Sciatic nerve (tissue), 2 donors: ENCODE data around the gene KCTD20. TPM values are rescaled to one million over a fixed set of nuclear protein-coding genes. Genes with fewer than 3 reads are reported as not detected.

ENCODE experiments used
- ATAC-seq: fragments of 200-7000 bp; cut with Tn5 transposase; one replicate; pipeline ENCODE4 v1.9.1; 2020; ENCODE audit warnings: mild to moderate bottlenecking, moderate library complexity
- DNase-seq: peaks from one replicate; pipeline ENCODE4 v3.0.0-alpha.2; 2020; ENCODE audit warnings: low spot score
- intact Hi-C: fragments of 100-400 bp; cut with DNase I; formaldehyde crosslinking; loops from one replicate; pipeline ENCODE4 v1.14.2; 2022
- total RNA-seq: library from RNA; stranded (reverse); fragmentation: NEBNext Ultra II Directional; extraction: Animal tissue kit (Norgen Biotek cat#: 25700); gene quantifications from one replicate; pipeline ENCODE4 v1.2.1, GENCODE V29; 2021
- donor health status: DM: no; HTN: no; CAD: no.
- donor health status: DM: no; HTN: no; CAD: no.

The KCTD20 gene
- total RNA-seq, 1 donor from 2014 or later, result 56.6 TPM

DNA sequence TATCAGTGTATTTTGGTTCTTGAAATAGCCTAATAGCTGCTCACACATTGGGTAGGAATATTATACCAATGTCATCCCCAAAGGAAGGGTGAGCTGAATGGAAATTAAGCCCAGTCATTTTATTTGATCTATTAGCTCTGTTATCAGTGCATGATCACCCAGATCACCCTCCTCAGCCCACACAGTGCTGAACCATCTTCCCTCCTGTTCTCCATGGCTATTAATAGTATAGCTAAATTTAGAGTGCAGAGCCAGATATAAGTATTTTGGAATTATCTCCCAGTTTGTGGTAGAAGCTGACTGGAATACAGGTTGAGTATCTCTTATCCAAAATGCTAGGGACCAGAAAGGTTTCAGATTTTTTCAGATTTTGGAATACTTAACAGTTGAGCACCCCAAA, 45.4 kb downstream of the KCTD20 start:
- ATAC-seq (no peak), DNase-seq (no peak)
- intact Hi-C loops, result no loop called here

DNA sequence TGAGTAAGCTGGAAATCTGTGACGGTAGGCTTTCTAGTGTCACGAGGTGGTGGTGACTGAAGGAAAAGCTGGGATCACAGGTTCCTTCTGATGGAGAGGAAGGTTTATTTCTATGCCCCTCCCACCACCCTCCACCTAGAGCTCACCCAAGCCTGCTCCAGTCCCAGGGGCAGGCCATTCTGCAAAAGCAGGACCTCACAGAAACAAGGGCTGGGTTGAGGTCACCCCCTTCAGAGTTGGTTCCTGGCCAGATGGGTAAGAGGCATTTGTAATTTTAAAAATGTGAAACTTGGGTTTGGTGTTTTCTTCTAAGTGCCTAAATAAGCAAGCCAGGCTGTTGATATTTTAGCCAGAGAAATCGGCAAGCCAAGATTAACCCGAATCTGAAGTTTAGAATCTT, 46.6 kb downstream of the KCTD20 start:
- DNase-seq (no peak), ATAC-seq (peak; percentile 33)
- intact Hi-C loops, result no loop called here

DNA sequence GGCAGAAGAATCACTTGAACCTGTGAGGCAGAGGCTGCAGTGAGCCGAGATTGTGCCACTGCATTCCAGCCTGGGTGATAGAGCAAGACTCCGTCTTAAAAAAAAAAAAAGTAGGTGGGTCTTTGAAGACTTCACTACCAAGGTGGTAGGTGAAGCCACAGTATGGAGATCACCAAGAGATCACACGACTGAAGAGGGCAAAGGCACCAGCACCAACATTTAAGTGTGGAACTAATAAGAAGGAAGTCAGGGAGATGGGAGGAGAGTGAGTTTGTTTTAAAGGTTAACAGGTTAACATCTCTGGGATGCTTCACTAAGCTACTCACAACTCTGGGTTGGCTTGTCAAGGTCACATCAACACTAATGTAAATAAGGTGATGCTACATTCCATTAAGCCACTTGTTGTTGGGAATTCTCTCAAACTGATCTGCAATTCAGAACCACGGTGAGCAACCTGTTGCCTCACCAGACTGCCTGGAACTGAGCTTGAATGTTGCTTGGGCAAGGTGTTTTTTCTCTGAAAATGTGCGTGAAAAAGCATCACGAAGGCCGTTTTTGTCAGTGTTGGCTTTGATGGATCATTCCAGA, 48.7 kb downstream of the KCTD20 start:
- no peak for ATAC-seq
- DNase-seq, result no peak
- intact Hi-C loops, result no loop called here

DNA sequence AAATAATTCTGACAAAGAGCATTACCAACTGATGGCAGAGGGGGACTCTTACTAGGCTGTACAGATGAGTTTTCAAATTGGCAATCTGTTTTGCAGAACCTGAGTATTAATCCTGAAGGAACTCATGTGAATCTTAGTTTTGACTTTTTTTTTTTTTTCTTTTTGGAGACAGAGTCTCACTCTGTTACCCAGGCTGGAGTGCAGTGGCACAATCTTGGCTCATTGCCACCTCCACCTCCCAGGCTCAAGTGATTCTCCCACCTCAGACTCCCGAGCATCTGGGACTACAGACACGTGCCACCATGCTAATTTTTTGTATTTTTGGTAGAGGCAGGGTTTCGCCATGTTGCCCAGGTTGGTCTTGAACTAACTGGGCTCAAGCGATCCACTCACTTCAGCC, 49.3 kb downstream of the KCTD20 start:
- ATAC-seq (no peak), DNase-seq (no peak)
- intact Hi-C loops, result no loop called here

DNA sequence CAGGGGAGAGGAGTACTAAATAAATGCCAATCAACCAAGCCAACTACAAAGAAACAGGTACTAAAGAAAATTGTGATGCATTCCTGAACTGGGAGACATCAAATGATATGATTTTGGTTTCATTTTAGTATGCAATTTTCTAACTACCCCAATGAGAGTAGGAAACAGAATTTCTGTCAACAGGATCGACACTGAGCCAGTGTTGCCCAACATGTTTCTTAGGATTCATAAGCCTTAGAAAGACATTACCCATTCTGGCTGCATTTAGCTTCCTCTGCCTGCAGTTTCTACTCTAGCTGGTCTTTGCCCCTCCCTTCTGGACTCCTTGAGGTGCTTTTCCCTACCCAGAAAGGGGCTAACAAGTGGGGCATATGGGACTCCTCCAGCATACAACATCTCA, 49.8 kb downstream of the KCTD20 start:
- peak; percentile 51 for ATAC-seq
- intact Hi-C loops, result no loop called here

DNA sequence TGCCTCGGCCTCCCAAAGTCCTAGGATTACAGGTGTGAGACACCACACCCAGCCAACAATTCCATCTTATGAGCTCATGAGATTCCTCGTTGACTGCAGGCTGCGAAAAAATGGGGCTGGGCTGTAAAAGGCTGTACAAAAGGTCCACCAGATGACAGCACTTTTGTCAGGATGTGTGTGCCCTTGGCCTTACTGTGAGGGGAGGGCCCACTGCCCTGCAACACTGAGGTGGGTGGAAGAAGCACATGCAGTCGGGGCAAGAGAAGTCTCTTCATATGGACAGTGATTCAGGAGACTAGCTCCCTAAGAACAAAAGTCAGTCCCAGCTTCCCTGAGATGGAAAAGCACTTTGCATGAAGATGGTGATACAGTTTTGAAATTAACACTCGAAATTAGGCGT, 50.5 kb downstream of the KCTD20 start:
- ATAC-seq (no peak), DNase-seq (no peak)
- intact Hi-C loops, result no loop called here

More for the DNA sequence above, 49.8 kb downstream of the KCTD20 start:
- DNase-seq, result no peak

DNA sequence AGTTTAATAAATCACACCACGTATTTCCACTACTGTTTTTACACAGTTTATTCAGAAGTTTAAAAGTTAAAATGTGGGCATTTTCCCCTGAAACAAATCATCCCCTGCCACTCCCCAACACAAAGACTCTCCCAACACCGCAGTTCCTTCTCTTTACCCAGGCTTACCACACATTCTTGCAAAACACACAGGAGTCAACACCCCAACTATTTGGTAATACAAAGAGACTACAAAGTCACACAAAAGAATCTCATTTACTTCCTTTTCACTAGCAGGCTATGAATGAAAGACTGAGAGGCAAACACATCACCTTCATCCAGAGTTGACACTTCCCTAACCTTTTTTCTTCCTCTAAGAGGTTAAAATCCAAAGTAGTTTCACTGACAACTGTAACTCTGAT, 51.1 kb downstream of the KCTD20 start:
- ATAC-seq (no peak), DNase-seq (no peak)
- intact Hi-C loops, result no loop called here

DNA sequence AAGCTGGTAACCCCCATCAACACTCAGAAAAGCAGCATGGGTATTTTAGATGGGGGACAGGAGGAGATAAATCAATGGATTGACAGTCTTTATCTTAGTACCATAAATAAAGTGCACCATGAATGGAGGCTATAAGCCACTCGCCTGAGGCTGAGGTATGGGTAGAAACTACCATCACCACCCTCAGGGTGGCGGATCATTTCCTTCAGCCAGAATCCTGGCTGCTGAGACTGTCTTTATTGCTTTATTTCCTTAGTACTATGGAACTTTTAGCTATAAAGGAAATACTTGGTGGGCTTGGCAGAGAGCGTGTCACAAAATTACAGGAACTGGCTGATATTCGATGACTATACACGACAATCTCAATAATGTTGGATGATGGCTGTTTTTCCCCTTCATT, 52.3 kb downstream of the KCTD20 start:
- DNase-seq, result no peak
- no peak for ATAC-seq
- intact Hi-C loops, result no loop called here

DNA sequence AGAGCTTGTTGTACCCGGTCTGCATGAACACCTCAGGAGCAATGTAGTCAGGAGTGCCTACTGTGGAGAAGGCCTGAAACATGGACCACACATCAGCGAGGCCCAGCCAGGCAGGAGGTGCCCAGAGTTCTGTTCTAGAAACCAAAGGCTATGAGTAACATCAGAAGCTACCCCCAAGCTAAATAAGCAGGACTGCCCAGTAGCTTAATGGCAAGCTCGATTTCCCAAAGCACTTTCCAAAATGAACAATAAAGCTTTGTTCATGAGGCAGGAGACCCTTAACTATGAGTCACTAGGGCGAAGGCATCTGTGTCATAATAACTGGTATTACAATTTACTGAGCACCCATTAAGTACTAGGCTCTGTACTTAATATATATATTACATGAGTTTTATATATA, 57.1 kb downstream of the KCTD20 start:
- intact Hi-C loops, result no loop called here
- DNase-seq (no peak), ATAC-seq (no peak)

DNA sequence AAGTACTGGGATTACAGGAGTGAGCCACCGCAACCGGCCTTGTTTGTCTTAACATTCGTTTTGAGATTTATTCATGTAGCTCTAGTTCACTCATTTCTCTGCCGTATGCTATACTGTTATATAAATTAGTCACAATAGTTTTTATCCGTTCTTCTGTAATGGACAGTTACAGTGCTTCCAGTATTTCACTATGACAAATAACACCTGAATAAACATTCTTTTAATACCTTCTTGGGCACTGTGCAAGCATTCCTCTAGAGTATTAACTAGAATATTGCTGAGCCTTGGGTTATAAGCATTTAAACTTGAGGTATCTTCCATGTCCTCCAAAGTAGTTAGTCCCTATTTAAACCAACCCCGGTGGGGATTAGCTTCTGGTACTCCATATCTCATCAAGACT, 58.9 kb downstream of the KCTD20 start:
- DNase-seq (no peak), ATAC-seq (no peak)
- intact Hi-C loops, result no loop called here

DNA sequence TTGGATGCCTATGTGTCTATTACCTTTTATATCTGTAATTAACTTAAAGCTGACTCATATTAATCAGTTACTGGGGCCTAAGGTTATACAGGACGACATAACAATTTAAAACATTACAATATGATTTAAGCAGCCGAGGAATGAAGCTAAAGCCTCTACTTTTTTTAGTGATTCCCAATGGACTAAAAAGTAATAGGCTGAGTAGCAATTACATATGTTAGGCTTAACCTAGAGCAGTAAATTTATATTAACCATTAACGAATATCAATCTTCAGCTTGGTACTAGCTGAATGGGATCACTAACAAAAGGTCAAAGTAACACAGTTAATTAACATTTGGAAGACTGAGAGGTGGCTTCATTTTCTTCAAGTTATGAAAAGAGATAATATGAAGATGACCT, 61.4 kb downstream of the KCTD20 start:
- intact Hi-C loops, result no loop called here
- ATAC-seq (no peak), DNase-seq (no peak)

DNA sequence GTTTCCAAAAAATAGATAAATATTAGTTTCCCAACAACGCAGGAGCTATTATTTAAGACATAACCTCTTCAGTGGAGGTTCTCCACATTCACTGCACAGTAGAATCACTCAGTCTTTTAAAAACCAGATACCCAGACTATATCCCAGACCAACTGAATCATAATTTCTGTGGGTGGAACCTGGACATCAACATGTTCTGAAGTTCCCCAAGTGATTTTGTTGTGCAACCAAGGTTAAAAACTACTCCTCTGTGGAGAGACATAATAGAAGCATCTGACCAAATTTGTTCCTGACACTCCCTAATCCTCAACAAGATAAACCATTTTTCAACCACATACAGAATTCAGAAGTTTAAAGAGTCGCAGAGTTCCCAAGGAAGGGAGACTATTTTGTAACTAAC, 62.2 kb downstream of the KCTD20 start:
- DNase-seq (no peak), ATAC-seq (peak; percentile 96)
- intact Hi-C loops, result no loop called here

DNA sequence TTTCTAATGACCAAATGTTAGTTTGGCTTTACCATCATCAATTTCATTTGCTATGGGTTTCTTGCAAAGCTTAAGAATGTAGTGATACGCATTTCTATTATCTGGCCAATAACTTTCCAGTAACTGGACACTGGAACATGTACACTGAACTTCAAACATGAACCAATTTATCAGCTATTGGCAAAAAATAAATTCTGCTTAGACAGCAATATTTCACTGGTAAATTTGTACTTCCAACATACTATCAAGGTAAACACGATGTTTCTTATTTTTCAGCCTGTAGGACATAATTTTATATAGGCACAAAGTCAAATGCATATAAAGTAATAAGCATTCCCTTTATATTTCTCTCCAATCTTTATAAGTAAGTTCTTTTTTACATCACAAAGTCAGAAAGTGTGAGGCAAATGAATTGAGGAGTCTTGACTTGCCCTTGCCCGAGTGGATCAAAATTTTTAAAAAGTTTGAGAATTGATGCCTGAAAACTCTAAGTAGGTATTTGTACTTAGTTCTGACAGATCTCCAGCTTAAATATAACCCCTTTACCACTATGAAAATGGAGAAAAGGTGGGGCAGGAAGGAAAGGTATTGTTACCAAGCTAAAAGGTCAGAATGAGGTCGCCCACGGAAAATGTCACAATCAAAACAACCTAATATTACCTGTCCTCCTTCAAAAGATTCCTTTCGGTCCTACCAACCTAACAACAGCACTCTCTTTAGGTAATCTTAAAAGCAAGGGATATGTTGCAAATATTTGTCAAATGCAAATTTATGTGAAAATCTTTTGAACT, 63.1 kb downstream of the KCTD20 start:
- no peak for DNase-seq
- intact Hi-C loops, result no loop called here
- no peak for ATAC-seq

DNA sequence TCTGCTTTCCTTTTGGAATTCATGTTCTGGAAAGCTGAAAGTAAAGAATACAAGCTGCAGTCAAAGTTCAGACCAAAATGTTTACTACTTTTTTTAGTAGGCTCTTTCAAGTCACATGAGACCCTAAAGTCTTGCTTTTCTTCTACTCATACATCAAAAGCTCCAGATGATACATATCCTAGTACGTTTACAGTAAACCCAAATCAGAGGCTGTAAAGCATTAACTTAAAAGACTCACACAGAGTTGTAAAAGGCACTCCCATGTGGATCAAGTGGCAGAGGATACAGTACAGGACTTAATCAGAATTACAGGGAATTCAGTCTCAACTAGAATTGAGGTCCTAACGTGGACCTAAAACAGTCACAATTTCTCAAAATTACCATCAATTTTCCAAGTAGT, 63.8 kb downstream of the KCTD20 start:
- DNase-seq (no peak), ATAC-seq (no peak)
- intact Hi-C loops, result no loop called here

DNA sequence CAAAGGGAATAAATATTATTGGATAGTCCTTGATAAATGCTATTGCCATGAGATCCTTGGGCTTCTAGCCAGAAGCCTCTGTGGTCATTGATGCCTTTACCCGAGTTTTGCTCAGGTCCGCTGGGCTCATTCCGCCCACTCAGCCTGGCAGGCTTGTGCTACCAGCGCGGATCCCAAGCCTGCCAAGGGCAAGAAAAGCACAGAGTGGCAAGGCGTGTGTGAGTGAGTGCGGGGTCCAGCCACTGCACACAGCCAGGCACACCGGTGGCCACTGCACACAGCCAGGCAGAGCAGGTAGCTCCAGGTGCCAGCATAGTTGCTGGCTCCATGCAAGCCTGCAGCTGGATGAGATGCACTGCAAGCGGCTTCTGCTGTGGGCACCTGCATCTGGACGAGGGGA, 65.7 kb downstream of the KCTD20 start:
- no peak for ATAC-seq

DNA sequence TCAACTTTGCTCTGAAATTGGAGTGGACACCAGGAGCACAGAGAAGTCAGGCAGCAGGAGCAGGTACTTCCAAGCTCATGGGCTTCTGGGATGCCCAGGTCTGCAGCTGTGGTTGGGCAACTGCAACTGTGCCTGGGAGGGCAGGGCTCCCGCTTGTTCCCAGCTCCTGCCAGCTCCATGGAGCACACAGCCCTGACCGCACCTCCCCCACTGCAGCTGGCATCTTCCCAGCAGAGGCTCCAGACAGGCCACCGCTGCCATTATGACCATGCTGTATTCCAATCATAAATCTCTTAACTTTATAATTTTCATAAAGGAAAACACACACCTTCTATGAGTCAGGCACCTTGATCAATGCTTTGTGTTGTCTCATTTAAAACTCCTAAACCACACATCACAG, 67.6 kb downstream of the KCTD20 start:
- DNase-seq (no peak), ATAC-seq (no peak)
- intact Hi-C loops, result no loop called here

More for the DNA sequence above, 65.7 kb downstream of the KCTD20 start:
- intact Hi-C loops, result no loop called here
- DNase-seq, result no peak

DNA sequence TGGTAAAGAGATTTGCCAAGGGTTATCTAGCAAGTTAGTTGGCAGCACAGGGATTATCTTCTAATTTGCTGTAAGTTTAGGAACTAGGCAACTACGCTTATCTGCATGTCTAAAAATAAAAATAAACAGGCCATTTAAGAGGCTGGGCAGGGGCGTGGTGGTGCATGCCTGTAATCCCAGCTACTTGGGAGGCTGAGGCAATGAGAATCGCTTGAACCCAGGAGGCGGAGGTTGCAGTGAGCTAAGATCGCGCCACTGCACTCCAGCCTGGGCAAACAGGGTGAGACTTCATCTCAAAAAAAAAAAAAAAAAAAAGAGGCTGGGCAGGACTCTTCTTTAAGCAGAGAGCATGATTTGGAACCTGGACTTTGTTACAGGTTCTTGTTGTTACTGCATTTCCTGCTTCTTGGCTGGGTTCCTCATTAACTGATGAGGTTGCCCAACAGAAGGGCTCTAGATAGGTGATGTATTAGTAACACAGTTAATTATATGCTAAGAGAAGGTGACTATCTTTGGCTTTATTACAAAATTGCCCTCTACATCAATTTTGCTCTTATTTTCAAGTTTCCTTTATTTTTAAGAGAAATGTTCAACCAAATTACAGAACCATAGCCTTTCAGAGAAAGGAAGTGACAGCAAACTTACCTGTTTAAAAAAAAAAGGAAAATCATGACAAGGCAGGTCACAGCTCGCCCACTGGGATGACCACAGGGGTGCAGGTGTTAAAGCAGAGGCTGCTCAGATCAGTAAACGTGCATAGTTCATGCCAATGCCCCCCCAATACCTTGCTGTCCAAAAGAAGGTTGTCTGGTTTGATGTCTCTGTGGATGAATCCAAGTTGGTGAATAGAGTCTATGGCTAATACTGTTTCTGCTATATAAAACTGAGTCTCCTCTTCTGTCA, 72.0 kb downstream of the KCTD20 start:
- no peak for DNase-seq
- intact Hi-C loops, result no loop called here
- no peak for ATAC-seq

DNA sequence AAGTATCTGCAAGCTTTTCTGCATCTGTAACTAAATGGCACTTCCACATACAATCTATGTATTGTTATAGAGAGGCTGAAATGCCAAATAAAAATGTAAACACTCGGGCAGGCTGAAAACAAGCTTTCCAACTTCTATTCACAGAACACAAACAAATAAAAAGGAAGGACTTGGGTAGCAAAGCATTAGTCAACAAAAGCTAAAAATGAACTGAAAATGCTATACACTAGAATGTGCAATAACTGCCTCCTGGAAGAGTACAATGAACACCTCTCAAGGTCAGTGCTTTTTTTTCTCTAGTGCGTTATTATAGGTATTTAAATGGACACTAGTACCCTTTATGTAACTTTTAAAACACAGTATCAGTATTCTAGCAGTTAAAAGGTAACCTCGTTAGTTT, 73.0 kb downstream of the KCTD20 start:
- DNase-seq (no peak), ATAC-seq (no peak)
- intact Hi-C loops, result no loop called here

DNA sequence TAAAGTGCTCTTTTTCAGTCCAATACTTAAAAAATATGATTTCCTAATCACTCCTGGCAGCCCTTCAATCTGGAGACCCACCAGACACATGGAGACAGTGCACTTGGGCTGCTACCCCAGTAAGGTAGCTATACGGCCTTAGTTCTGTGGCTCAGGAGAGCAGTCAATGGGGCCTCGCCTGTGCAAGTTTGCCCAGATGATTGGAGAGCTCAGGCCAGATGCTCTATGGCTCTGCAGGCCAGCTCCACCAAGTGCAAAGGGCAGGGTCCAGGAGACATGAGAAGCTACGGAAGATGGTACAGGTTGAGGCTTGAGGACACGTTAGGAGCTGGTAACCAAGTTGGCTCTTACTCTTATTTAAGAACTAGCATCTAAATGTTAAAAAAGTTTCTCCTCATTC, 73.8 kb downstream of the KCTD20 start:
- DNase-seq, result no peak
- intact Hi-C loops, result no loop called here
- ATAC-seq, result peak; percentile 80

DNA sequence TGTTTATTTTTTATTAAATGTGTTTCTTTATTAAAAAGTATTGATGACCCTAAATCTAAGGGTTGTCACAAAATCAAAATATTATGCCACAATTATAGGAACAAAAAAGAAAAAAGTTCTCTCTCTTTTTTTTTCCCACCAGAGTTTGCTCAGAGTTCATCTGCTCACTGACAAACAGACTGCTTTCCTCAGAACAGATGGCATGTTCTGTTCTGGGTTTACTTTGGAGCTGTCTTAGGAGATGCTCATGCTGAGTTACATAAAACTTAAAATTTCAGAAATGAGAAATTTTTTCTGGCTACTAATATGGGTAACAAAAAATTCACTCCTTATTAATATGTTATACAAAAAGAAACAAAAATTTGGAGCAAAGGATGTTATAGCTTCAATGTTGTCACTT, 74.2 kb downstream of the KCTD20 start:
- intact Hi-C loops, result no loop called here
- no peak for DNase-seq
- ATAC-seq, result peak; percentile 96
